BJ (cell line): ENCODE measurements around the gene TPRA1. TPM values are rescaled to one million over a fixed set of nuclear protein-coding genes. Genes with fewer than 3 reads are reported as not detected.

Source experiments
- CTCF ChIA-PET: fragments of 350-600 bp; formaldehyde crosslinking; extraction: SDS; loops from one replicate; lab custom pipeline; 2021; ENCODE audit warnings: antibody characterized with exemption, inconsistent platforms; lab: Yijun Ruan, JAX
- POLR2A ChIA-PET: fragments of 300-600 bp; sonication (Branson Sonifier 250); formaldehyde crosslinking; extraction: SDS; loops from one replicate; lab custom pipeline; 2021; ENCODE audit warnings: antibody characterized with exemption; lab: Charles Lee
- DNase-seq: peaks from one replicate; pipeline ENCODE4 v3.0.0-alpha.2; 2011; ENCODE audit warnings: low read depth
- H3K27me3 ChIP-seq: 2 replicates; pipeline ENCODE4 v1.6.0; 2011; ENCODE audit warnings: low read length; ENCODE audit not compliant: control insufficient read depth, insufficient read depth
- H3K36me3 ChIP-seq: 2 replicates; pipeline ENCODE4 v1.5.1; 2011; ENCODE audit warnings: low read length; ENCODE audit not compliant: control insufficient read depth, insufficient read depth
- H3K4me3 ChIP-seq: 2 replicates; pipeline ENCODE4 v1.5.1; 2011; ENCODE audit warnings: low read depth, mild to moderate bottlenecking, control low read depth, low read length
- polyA plus RNA-seq: library from polyadenylated mRNA; depleted of rRNA; stranded (reverse); fragments of >200 nt; gene quantifications from 2 replicates; pipeline ENCODE4 v1.2.3, GENCODE V29; 2011
- TF ChIP-seq, protein P1 (sequence below): IDR thresholded peaks from 2 replicates; pipeline ENCODE4 v1.5.1; 2011; ENCODE audit warnings: low read depth, mild to moderate bottlenecking, control low read depth, inconsistent platforms, low read length, moderate library complexity; ENCODE audit not compliant: insufficient read depth

TPRA1 gene
- polyA plus RNA-seq, 1 experiment: 72.2 TPM

DNA sequence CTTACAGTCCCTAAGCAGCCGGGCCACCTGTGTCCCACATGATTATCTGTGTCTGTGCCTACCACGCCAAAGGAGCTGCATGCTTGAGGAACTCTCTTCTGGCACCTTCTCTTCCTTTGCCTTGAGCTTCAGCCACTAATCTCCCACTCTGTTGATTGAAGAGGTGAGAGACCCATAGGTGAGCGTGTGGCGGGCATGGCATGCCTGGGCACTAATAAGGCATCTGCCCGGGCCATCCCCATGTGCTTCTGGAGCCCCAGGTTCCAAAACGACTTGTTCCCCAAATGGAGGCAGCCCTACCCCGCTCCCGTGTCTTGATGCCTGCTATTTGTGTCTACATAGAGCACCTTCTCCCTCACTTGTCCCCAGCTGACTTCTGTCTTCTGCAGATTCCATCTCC, 20.7 kb upstream of the TPRA1 start:
- TF ChIP-seq, protein P1, sequence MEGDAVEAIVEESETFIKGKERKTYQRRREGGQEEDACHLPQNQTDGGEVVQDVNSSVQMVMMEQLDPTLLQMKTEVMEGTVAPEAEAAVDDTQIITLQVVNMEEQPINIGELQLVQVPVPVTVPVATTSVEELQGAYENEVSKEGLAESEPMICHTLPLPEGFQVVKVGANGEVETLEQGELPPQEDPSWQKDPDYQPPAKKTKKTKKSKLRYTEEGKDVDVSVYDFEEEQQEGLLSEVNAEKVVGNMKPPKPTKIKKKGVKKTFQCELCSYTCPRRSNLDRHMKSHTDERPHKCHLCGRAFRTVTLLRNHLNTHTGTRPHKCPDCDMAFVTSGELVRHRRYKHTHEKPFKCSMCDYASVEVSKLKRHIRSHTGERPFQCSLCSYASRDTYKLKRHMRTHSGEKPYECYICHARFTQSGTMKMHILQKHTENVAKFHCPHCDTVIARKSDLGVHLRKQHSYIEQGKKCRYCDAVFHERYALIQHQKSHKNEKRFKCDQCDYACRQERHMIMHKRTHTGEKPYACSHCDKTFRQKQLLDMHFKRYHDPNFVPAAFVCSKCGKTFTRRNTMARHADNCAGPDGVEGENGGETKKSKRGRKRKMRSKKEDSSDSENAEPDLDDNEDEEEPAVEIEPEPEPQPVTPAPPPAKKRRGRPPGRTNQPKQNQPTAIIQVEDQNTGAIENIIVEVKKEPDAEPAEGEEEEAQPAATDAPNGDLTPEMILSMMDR: no peak
- DNase-seq: no peak
- CTCF ChIA-PET: interaction anchor here (0.7 to 0.9 kb wide), 2 partner anchors 17 to 36 kb away, joined by 3 read pairs; no protein-coding TSS in a partner anchor
- H3K27me3 ChIP-seq: no peaks in the 10 kb centered on the region
- peaks cover 5% of the 10 kb centered on the region for H3K36me3 ChIP-seq
- H3K4me3 ChIP-seq: no peak overlapping the region
- POLR2A ChIA-PET: no interaction called here

DNA sequence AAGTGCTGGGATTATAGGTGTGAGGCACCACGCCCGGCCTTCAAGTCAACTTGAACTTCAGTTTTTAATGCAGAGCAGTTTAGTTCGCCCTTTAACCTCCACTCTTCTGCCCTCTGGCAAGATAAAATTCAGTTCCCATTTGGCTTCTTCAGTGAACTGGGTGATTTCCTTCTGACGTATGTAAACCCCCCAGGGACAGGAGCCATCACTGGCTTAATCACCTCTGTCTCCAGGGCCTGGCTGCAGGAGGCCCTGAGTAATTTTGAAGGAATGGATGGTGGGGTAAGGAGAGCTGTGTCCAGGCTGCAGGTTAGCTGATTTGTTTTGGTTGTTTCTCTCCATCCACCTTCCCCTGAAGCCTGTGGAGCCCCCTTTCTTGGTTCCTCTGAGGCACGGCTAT, 19.6 kb upstream of the TPRA1 start:
- ChIA-PET POLR2A (no interaction called here), CTCF (interaction anchor here (0.7 to 1.5 kb wide), 2 partner anchors 11 to 41 kb away, joined by 3 read pairs; no protein-coding TSS in a partner anchor)
- TF ChIP-seq, protein P1: no peak
- Histone ChIP-seq H3K4me3 (no peak overlapping the region), H3K36me3 (peaks cover 5% of the 10 kb centered on the region), H3K27me3 (no peaks in the 10 kb centered on the region)
- no peak for DNase-seq

DNA sequence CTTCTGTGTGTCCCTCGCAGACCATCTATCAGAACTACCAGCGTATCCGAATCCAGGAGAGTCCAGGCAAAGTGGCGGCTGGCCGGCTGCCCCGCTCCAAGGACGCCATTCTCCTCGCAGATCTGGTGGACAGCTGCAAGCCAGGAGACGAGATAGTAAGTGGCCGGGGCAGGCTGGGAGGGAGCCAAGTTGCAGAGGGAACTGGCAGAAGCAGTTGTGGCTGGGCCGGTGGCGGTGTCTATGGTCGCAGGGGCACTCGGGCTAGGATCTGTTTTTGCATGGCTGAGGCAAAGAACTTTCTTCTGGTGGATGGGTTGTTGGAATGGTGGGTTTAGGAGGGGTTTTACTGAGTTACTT, 17.8 kb upstream of the TPRA1 start:
- H3K4me3 ChIP-seq: no peak overlapping the region
- H3K27me3 ChIP-seq: no peaks in the 10 kb centered on the region
- TF ChIP-seq, protein P1: no peak
- ChIA-PET CTCF (no interaction called here), POLR2A (no interaction called here)
- peaks cover 8% of the 10 kb centered on the region for H3K36me3 ChIP-seq
- no peak for DNase-seq

DNA sequence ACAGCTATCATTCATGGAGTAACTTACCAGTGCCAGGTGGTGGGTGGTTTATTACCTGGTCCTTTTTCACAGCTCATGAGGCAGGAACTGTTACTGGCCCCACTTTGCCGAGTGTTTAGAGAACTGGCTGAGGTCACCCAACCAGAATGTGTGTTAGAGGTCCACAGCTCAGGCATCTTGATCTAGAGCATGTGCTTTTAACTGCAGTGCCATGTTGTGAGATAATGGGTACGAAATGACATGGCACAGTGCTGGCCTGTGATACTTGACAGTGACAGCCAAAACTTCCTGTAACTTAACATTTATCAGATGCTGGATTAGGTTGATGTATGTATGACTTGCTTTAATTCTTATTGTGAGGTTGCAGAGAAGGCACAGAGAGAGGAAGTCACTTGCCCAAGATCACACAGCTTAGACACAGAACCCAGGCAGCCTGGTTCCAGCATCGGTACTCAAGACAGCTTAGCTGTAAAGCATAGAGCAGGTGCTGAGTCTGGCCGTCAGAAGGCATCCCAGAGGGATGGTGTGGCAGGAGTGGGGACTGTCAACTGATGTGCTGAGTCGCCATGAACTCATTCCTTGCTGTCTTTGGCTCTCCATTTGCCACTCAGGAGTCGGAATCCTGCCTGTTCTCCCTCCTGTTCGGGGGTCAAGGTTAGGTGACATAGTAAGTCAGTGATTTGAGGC, 17.3 kb upstream of the TPRA1 start:
- no peak overlapping the region for H3K4me3 ChIP-seq
- CTCF ChIA-PET: no interaction called here

DNA sequence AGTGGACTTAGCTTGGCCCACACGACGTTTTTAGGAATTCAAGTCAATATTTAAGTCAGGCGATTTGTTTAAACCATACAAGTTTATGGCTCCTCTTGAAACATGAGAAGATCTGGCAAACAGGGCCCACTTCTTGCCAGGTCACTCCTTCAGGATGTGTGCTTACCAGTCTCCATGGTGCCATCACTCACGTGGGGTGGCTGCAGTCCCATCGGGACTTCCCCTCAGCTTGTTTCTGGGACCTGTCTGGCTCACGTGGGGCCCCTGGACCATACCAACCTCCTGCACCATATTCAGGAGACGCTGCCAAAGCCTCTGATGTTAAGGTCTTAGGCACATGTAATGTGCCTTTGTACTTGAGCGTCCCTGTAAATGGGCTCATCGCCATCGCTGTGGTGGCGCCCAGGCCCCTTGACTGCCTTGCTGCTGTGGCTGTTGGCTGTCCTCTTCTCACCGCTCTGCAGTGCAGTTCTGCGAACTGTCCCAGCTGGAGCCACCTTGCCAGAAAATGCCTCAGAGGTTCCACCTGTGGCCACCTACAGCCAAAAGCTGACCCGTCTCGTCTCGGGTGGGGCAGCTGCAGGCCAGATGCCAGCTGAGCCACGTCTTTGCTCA, 16.6 kb upstream of the TPRA1 start:
- POLR2A ChIA-PET: no interaction called here
- TF ChIP-seq, protein P1: no peak
- no peaks in the 10 kb centered on the region for H3K27me3 ChIP-seq
- no peak for DNase-seq
- no peak overlapping the region for H3K4me3 ChIP-seq
- CTCF ChIA-PET: no interaction called here
- H3K36me3 ChIP-seq: peaks cover 8% of the 10 kb centered on the region

More for the DNA sequence above, 17.3 kb upstream of the TPRA1 start:
- TF ChIP-seq, protein P1: no peak
- POLR2A ChIA-PET: no interaction called here
- no peak for DNase-seq
- Histone ChIP-seq H3K36me3 (peaks cover 8% of the 10 kb centered on the region), H3K27me3 (no peaks in the 10 kb centered on the region)
